Endodermal cell (in vitro differentiated cells): Measurements from ENCODE around the gene RPS10. TPM values are rescaled to one million over a fixed set of nuclear protein-coding genes. Genes with fewer than 3 reads are reported as not detected.

ENCODE experiments used
- DNase-seq: peaks from one replicate; pipeline ENCODE4 v3.0.0-alpha.2; 2017
- H3K27ac ChIP-seq: 2 replicates; pipeline ENCODE4 v1.5.1; 2013; ENCODE audit warnings: mild to moderate bottlenecking, low read depth, low read length, moderate library complexity
- H3K27me3 ChIP-seq: 2 replicates; pipeline ENCODE4 v1.6.1; 2013; ENCODE audit warnings: mild to moderate bottlenecking, low read length, moderate library complexity; ENCODE audit not compliant: insufficient read depth, control insufficient read depth, poor library complexity, severe bottlenecking
- H3K36me3 ChIP-seq: 2 replicates; pipeline ENCODE4 v1.7.0; 2013; ENCODE audit warnings: mild to moderate bottlenecking, low read length, moderate library complexity; ENCODE audit not compliant: control insufficient read depth, insufficient read depth
- H3K4me1 ChIP-seq: one replicate; pipeline ENCODE4 v1.7.0; 2013; ENCODE audit warnings: low read length; ENCODE audit not compliant: control insufficient read depth, insufficient read depth
- H3K4me3 ChIP-seq: 2 replicates; pipeline ENCODE4 v1.5.1; 2013; ENCODE audit warnings: mild to moderate bottlenecking, low read length, moderate library complexity
- H3K9ac ChIP-seq: 2 replicates; pipeline ENCODE4 v1.6.1; 2013; ENCODE audit warnings: mild to moderate bottlenecking, low read length, moderate library complexity; ENCODE audit not compliant: poor library complexity, severe bottlenecking; ENCODE audit errors: extremely low read depth
- H3K9me3 ChIP-seq: 2 replicates; pipeline ENCODE4 v1.6.1; 2013; ENCODE audit warnings: mild to moderate bottlenecking, low read length, moderate library complexity; ENCODE audit not compliant: control insufficient read depth
- H3K27ac Mint-ChIP-seq: 2 replicates; pipeline ENCODE4 v1.8.0; 2020; ENCODE audit warnings: mixed read lengths
- H3K27me3 Mint-ChIP-seq: 2 replicates; pipeline ENCODE4 v1.8.0; 2021; ENCODE audit warnings: mild to moderate bottlenecking, mixed read lengths; ENCODE audit not compliant: insufficient read depth
- H3K36me3 Mint-ChIP-seq: 2 replicates; pipeline ENCODE4 v1.8.0; 2020; ENCODE audit warnings: low read depth, mixed read lengths
- H3K4me1 Mint-ChIP-seq: 2 replicates; pipeline ENCODE4 v1.8.0; 2020; ENCODE audit warnings: mixed read lengths
- H3K4me3 Mint-ChIP-seq: 2 replicates; pipeline ENCODE4 v1.8.0; 2020; ENCODE audit warnings: mild to moderate bottlenecking, moderate library complexity, mixed read lengths
- H3K9me3 Mint-ChIP-seq: 2 replicates; pipeline ENCODE4 v1.8.0; 2020; ENCODE audit warnings: mild to moderate bottlenecking, mixed read lengths
- CTCF ChIP-seq: fragments of 200-600 bp; sonication (generic); conservative IDR thresholded peaks from 2 replicates; pipeline ENCODE4 v1.5.0; 2021; ENCODE audit warnings: antibody characterized with exemption, mild to moderate bottlenecking
- WGBS, 2 experiments: methylation state at CpG; one replicate each; pipeline versions ENCODE4 v1.1.5 to v1.1.7; 2013; ENCODE audit warnings: missing lambda C conversion rate in 2 of 2, mixed read lengths in 1 of 2; ENCODE audit not compliant: insufficient coverage in 1 of 2, insufficient read length in 1 of 2; 5-methylcytosine and 5-hydroxymethylcytosine counted together
- total RNA-seq, 2 donors: library from RNA; stranded (reverse); fragmentation: NEBNext Ultra II Directional in 1 of 2; extraction: Animal tissue kit (Norgen Biotek cat#: 25700) in 1 of 2; gene quantifications; 2 replicates in 1 of 2; 3 replicates in 1 of 2; pipeline ENCODE4 v1.2.1, GENCODE V29; 2021

Gene RPS10
- total RNA-seq, 2 donors from 2014 or later: 1,892 to 2,030 TPM

- Histone ChIP-seq H3K36me3 (no peaks in the 10 kb centered on the region), H3K27ac (no peak overlapping the region), H3K9me3 (no peaks in the 10 kb centered on the region), H3K27me3 (no peaks in the 10 kb centered on the region), H3K4me1 (peaks cover 19% of the 10 kb centered on the region), H3K9ac (no peak overlapping the region), H3K4me3 (peak overlapping the region; percentile 6)
- Mint-ChIP-seq H3K4me3 (no peak overlapping the region), H3K9me3 (peaks cover 3% of the 10 kb centered on the region), H3K27me3 (no peaks in the 10 kb centered on the region), H3K27ac (peak overlapping the region; percentile 10), H3K4me1 (peaks cover 29% of the 10 kb centered on the region), H3K36me3 (peaks cover 4% of the 10 kb centered on the region)
- DNase-seq: no peak
- TF ChIP-seq CTCF: no peak
- 84 to 93% methylated on average over 2 to 4 of the region's 4 CpGs for WGBS, 2 experiments
Measured at GRCh38 chr6:34386316-34387137, 39.3 kb downstream of the RPS10 start.

DNA sequence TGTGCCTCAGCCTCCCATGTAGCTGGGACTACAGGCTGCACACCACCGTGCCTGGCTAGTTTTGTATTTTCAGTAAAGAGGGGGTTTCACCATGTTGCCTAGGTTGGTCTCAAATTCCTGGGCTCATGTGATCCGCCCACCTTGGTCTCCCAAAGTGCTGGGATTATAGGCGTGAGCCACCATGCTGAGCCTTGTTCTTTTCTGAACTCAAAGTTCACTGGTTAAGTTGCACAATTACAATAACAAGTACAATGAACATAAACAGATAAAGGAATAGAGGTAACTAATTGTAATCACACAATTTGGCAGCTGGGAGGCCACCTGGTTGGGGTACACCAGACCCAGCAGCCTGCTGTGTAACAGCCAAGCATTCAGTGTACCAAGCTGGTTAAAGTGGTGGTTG is 40.1 kb downstream of the RPS10 start:
- peak overlapping the region; percentile 6 for H3K4me3 ChIP-seq
- peaks cover 29% of the 10 kb centered on the region for H3K4me1 Mint-ChIP-seq
- WGBS, 2 experiments: 85 to 94% methylated on average over 2 to 3 of the region's 3 CpGs
- no peaks in the 10 kb centered on the region for H3K36me3 ChIP-seq
- peaks cover 8% of the 10 kb centered on the region for H3K36me3 Mint-ChIP-seq
- no peak for DNase-seq
- no peak for TF ChIP-seq CTCF
- H3K27ac ChIP-seq: no peak overlapping the region
- H3K9me3 ChIP-seq: no peaks in the 10 kb centered on the region
- H3K27me3 Mint-ChIP-seq: no peaks in the 10 kb centered on the region
- H3K27me3 ChIP-seq: no peaks in the 10 kb centered on the region
- H3K4me3 Mint-ChIP-seq: no peak overlapping the region
- no peak overlapping the region for H3K27ac Mint-ChIP-seq
- peaks cover 19% of the 10 kb centered on the region for H3K4me1 ChIP-seq
- H3K9me3 Mint-ChIP-seq: peaks cover 3% of the 10 kb centered on the region
- no peak overlapping the region for H3K9ac ChIP-seq

DNA sequence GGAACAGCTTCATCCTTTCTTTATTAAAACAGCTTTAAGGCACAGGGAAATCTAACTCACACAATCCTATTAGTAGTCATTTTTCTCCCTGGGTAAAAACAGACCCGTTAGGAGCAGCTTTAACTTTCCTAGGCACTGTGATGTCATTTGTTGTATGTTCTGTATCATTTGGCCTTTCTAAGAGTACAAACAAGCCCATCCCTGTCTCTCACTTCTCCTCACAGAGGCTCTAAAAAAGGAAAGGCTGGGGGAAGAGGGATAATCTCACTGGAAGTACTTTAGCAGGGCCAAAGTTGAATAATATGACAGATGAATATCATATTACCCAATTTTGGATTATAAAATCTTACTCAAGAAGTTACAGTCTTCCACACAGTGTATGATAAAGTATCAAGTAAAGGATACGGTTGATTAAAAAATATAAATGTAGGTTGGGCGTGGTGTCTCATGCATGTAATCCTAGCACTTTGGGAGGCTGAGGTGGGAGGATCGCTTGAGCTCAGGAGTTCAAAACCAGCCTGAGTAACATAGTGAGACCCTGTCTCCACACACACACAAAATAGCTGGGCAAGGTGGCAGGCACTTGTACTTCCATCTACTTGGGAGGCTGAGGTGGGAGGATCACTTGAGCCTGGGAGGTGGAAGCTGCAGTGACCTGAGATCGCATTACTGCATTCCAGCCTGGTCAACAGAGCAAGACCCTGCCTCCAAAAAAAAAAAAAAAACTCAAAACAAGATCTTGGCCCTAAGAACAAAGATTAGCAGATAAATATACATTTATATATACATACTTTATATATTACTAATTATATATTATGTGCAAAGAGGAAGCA is 41.3 kb downstream of the RPS10 start:
- H3K27ac Mint-ChIP-seq: peak overlapping the region; percentile 83
- 91 to 95% methylated on average over 3 to 5 of the region's 5 CpGs for WGBS, 2 experiments
- no peaks in the 10 kb centered on the region for H3K27me3 Mint-ChIP-seq

More for the DNA sequence above, 41.3 kb downstream of the RPS10 start:
- H3K27ac ChIP-seq: no peak overlapping the region
- peaks cover 3% of the 10 kb centered on the region for H3K36me3 ChIP-seq
- Mint-ChIP-seq H3K4me3 (no peak overlapping the region), H3K9me3 (peaks cover 3% of the 10 kb centered on the region), H3K4me1 (peaks cover 29% of the 10 kb centered on the region), H3K36me3 (peaks cover 12% of the 10 kb centered on the region)
- H3K4me3 ChIP-seq: no peak overlapping the region
- H3K9ac ChIP-seq: no peak overlapping the region
- H3K9me3 ChIP-seq: no peaks in the 10 kb centered on the region
- TF ChIP-seq CTCF: no peak
- no peaks in the 10 kb centered on the region for H3K27me3 ChIP-seq
- peaks cover 19% of the 10 kb centered on the region for H3K4me1 ChIP-seq
- no peak for DNase-seq
